ENCODE results near the gene TSKS. TPM values are rescaled to one million over a fixed set of nuclear protein-coding genes. Genes with fewer than 3 reads are reported as not detected.
A peak's percentile ranks its signal among the peaks of the same experiment; 100 is the strongest.

Gene TSKS
- total RNA-seq, 2 experiments from 2014 or later, result not detected

DNA sequence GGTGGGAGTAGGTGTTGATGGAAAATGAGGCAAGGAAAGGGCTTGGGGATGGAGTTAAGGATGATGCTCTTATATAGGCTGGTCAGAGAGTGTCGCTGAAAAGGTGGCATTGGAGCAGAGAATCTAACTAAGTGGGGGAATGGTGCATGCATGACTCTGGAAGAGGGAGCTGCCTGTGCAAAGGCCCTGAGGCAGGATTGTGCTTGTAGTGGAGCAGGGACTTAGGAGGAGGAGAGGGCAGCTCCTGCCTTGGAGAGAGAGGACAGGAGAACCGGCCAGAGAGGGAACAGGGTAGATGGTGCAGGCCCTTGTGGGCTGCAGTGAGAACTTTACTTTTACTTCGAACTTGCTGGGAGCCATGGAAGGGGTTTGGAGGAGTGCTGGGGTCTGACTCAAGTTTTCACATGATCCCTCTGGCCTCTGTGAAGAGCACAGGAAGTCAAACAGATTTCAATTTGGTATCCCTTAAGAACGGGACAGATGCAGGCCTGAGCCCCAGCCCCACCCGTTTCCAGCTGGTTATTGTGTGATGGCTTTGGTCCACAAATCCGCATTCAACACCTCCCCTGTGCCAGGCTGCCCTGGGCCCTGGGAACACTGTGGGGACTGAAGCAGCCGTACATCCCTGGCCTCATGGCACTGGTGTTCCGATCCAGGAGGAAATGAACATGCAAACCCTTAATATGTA is 10.7 kb upstream of the TSKS start:
- Histone ChIP-seq H3K9me3 (ENCODE audit: low read length) (no peaks in the 10 kb centered on the region), H3K36me3 (ENCODE audit: insufficient read depth, low read length) (peaks cover 12% of the 10 kb centered on the region), H3K4me3 (ENCODE audit: low read depth, low read length, poor library complexity, severe bottlenecking) (no peak overlapping the region), H2AFZ (ENCODE audit: low read length) (no peak overlapping the region), H3K9me2 (ENCODE audit: insufficient read depth, low read length) (no peaks in the 10 kb centered on the region), H3K4me1 (ENCODE audit: insufficient read depth, low read length, poor library complexity, severe bottlenecking) (peaks cover 4% of the 10 kb centered on the region), H3K79me2 (ENCODE audit: insufficient read depth, low read depth, low read length) (no peaks in the 10 kb centered on the region; the same call in 1 of the 2 replicates), H4K20me1 (ENCODE audit: insufficient read depth, low read length) (no peaks in the 10 kb centered on the region; the same call in 1 of the 2 replicates), H3K4me2 (ENCODE audit: low read length) (no peak overlapping the region), H3K27ac (ENCODE audit: low read depth, low read length, poor library complexity, severe bottlenecking) (no peak overlapping the region)
- intact Hi-C loops (cut with micrococcal nuclease; ENCODE audit: unreplicated experiment), result no loop called here
- no TSS peak for BruUV-seq (replicated peaks)
- DNase-seq (ENCODE audit: low spot score), result no peak
- CTCF ChIA-PET (ENCODE audit: unreplicated experiment), result no interaction called here
- POLR2A ChIA-PET, result no interaction called here
- no peak for TF ChIP-seq EZH2phosphoT487 (IDR thresholded peaks at IDR 0.05; ENCODE audit: borderline replicate concordance, low read depth, low read length)
- TF ChIP-seq, protein P1, sequence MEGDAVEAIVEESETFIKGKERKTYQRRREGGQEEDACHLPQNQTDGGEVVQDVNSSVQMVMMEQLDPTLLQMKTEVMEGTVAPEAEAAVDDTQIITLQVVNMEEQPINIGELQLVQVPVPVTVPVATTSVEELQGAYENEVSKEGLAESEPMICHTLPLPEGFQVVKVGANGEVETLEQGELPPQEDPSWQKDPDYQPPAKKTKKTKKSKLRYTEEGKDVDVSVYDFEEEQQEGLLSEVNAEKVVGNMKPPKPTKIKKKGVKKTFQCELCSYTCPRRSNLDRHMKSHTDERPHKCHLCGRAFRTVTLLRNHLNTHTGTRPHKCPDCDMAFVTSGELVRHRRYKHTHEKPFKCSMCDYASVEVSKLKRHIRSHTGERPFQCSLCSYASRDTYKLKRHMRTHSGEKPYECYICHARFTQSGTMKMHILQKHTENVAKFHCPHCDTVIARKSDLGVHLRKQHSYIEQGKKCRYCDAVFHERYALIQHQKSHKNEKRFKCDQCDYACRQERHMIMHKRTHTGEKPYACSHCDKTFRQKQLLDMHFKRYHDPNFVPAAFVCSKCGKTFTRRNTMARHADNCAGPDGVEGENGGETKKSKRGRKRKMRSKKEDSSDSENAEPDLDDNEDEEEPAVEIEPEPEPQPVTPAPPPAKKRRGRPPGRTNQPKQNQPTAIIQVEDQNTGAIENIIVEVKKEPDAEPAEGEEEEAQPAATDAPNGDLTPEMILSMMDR (conservative IDR thresholded peaks at IDR 0.05; ENCODE audit: low read length), result no peak

DNA sequence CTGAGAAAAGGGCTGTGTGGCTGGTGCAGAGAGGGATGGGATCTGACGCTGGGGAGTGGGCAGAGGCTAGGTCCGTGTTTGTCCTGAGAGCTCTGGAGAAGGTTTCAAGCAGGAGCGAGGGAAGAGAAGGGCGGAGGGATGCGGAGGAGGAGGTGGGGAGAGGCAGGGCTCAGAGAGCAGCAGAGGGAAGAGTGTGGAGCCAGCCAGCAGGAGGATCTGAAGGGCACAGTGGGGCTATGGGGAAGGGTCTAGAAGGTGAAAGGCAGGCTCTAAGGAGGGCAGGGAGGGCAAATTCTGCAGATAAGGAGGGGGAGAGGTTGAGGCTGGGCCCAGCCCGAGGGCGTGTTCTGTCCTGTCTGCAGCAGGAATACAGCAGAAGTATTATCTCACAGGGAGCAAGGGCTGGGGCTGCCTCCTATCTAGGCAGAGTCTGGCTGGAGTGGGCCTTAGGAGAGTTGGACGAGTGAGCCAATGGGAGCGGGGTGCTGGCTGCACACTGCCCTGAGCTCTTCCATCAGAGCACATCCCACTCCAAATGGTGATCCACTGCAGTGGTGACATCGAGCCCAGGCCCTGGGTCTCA is 9.8 kb upstream of the TSKS start:
- BruUV-seq (replicated peaks), result no TSS peak
- H2AFZ ChIP-seq (ENCODE audit: low read length), result no peak overlapping the region
- peaks cover 9% of the 10 kb centered on the region for H3K4me1 ChIP-seq (ENCODE audit: insufficient read depth, low read length, poor library complexity, severe bottlenecking)
- H3K36me3 ChIP-seq (ENCODE audit: insufficient read depth, low read length), result peaks cover 12% of the 10 kb centered on the region
- no peak for DNase-seq (ENCODE audit: low spot score)
- no peaks in the 10 kb centered on the region for H3K9me2 ChIP-seq (ENCODE audit: insufficient read depth, low read length)
- no peak overlapping the region for H3K27ac ChIP-seq (ENCODE audit: low read depth, low read length, poor library complexity, severe bottlenecking)
- POLR2A ChIA-PET, result no interaction called here
- no peaks in the 10 kb centered on the region; the same call in 1 of the 2 replicates for H4K20me1 ChIP-seq (ENCODE audit: insufficient read depth, low read length)
- CTCF ChIA-PET (ENCODE audit: unreplicated experiment), result no interaction called here
- H3K9me3 ChIP-seq (ENCODE audit: low read length), result no peaks in the 10 kb centered on the region
- no peak for TF ChIP-seq EZH2phosphoT487 (IDR thresholded peaks at IDR 0.05; ENCODE audit: borderline replicate concordance, low read depth, low read length)
- TF ChIP-seq, protein P1 (conservative IDR thresholded peaks at IDR 0.05; ENCODE audit: low read length), result no peak
- intact Hi-C loops (cut with micrococcal nuclease; ENCODE audit: unreplicated experiment), result no loop called here
- H3K4me3 ChIP-seq (ENCODE audit: low read depth, low read length, poor library complexity, severe bottlenecking), result no peak overlapping the region
- peaks cover 2% of the 10 kb centered on the region; the same call in 1 of the 2 replicates for H3K79me2 ChIP-seq (ENCODE audit: insufficient read depth, low read depth, low read length)
- H3K4me2 ChIP-seq (ENCODE audit: low read length), result no peak overlapping the region

DNA sequence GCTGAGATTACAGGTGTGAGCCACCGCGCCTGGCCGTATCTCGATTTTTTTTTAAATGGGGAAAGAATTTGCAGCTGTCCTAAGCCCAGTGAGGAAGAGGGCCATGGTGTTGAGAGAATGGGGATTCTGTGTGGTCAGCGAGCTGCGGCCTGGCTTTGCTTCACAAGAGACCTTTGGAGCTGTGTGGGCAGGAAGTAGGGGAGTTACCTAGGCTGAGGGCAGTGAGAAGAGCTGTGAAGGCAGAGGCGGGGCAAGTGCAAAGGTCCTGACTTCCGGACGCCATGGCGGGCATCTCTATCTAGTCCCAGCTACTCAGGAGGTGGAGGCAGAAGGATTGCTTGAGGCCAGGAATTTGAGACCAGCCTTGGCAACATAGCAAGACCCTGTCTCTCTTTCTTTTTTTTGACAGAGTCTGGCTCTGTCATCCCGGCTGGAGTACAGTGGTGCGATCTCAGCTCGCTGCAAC is 8.6 kb upstream of the TSKS start:
- H2AFZ ChIP-seq (ENCODE audit: low read length), result no peak overlapping the region
- peaks cover 13% of the 10 kb centered on the region for H3K4me1 ChIP-seq (ENCODE audit: insufficient read depth, low read length, poor library complexity, severe bottlenecking)
- H3K36me3 ChIP-seq (ENCODE audit: insufficient read depth, low read length), result peaks cover 10% of the 10 kb centered on the region
- intact Hi-C loops (cut with micrococcal nuclease; ENCODE audit: unreplicated experiment), result no loop called here
- no peak overlapping the region for H3K27ac ChIP-seq (ENCODE audit: low read depth, low read length, poor library complexity, severe bottlenecking)
- POLR2A ChIA-PET, result interaction anchor here (0.7 kb wide), 1 partner anchor 42 kb away, joined by 3 read pairs; the partner anchor contains the start of gene FUZ
- DNase-seq (ENCODE audit: low spot score), result peak; percentile 33
- no TSS peak for BruUV-seq (replicated peaks)
- H3K4me2 ChIP-seq (ENCODE audit: low read length), result no peak overlapping the region
- H4K20me1 ChIP-seq (ENCODE audit: insufficient read depth, low read length), result peaks cover 3% of the 10 kb centered on the region; the same call in 1 of the 2 replicates
- H3K9me3 ChIP-seq (ENCODE audit: low read length), result no peaks in the 10 kb centered on the region
- H3K79me2 ChIP-seq (ENCODE audit: insufficient read depth, low read depth, low read length), result peaks cover 11% of the 10 kb centered on the region; the same call in 1 of the 2 replicates
- CTCF ChIA-PET (ENCODE audit: unreplicated experiment), result no interaction called here
- no peak overlapping the region for H3K4me3 ChIP-seq (ENCODE audit: low read depth, low read length, poor library complexity, severe bottlenecking)
- TF ChIP-seq, protein P1 (conservative IDR thresholded peaks at IDR 0.05; ENCODE audit: low read length), result no peak
- no peak for TF ChIP-seq EZH2phosphoT487 (IDR thresholded peaks at IDR 0.05; ENCODE audit: borderline replicate concordance, low read depth, low read length)
- H3K9me2 ChIP-seq (ENCODE audit: insufficient read depth, low read length), result no peaks in the 10 kb centered on the region

Measured in OCI-LY7 (cell line).